MM.1S (cell line): ENCODE results near the gene PDIA3.

Experiments
- DNase-seq: peaks from one replicate; pipeline ENCODE4 v3.0.0-alpha.2; 2015
- H2AFZ ChIP-seq: fragments of 300-600 bp; sonication (generic); 2 replicates; pipeline ENCODE4 v1.6.0; 2016; ENCODE audit warnings: antibody characterized with exemption, low read length
- H3F3A ChIP-seq: fragments of 300-600 bp; sonication (generic); 2 replicates; pipeline ENCODE4 v1.6.1; 2016; ENCODE audit warnings: mild to moderate bottlenecking, antibody characterized with exemption, low read length, moderate library complexity, mixed read lengths; ENCODE audit not compliant: insufficient read depth
- H3K27ac ChIP-seq: fragments of 300-600 bp; sonication (generic); 2 replicates; pipeline ENCODE4 v1.5.1; 2016; ENCODE audit warnings: mild to moderate bottlenecking, low read length
- H3K27me3 ChIP-seq: fragments of 300-600 bp; sonication (generic); replicated peaks from 2 replicates; pipeline ENCODE4 v1.6.0; 2016; ENCODE audit warnings: low read length; ENCODE audit not compliant: insufficient read depth
- H3K36me3 ChIP-seq: fragments of 300-600 bp; sonication (generic); replicated peaks from 2 replicates; pipeline ENCODE4 v1.6.1; 2016; ENCODE audit warnings: mild to moderate bottlenecking, low read length, mixed read lengths; ENCODE audit not compliant: insufficient read depth
- H3K4me1 ChIP-seq: fragments of 300-600 bp; sonication (generic); 2 replicates; pipeline ENCODE4 v1.6.1; 2016; ENCODE audit warnings: low read length, mixed read lengths
- H3K4me2 ChIP-seq: fragments of 300-600 bp; sonication (generic); 2 replicates; pipeline ENCODE4 v1.6.0; 2016; ENCODE audit warnings: low read depth, low read length
- H3K4me3 ChIP-seq: fragments of 300-600 bp; sonication (generic); 2 replicates; pipeline ENCODE4 v1.5.1; 2016; ENCODE audit warnings: low read length, mixed read lengths
- H3K79me2 ChIP-seq: fragments of 300-600 bp; sonication (generic); 2 replicates; pipeline ENCODE4 v1.6.1; 2016; ENCODE audit warnings: mixed run types, low read length, mixed read lengths
- H3K9ac ChIP-seq: fragments of 300-600 bp; sonication (generic); 2 replicates; pipeline ENCODE4 v1.6.1; 2016; ENCODE audit warnings: low read length, mixed read lengths
- H3K9me2 ChIP-seq: fragments of 300-600 bp; sonication (generic); replicated peaks from 2 replicates; pipeline ENCODE4 v1.6.1; 2016; ENCODE audit warnings: mild to moderate bottlenecking, low read length, mixed read lengths; ENCODE audit not compliant: insufficient read depth
- H3K9me3 ChIP-seq: fragments of 300-600 bp; sonication (generic); replicated peaks from 2 replicates; pipeline ENCODE4 v1.6.1; 2016; ENCODE audit warnings: mild to moderate bottlenecking, low read length, mixed read lengths; ENCODE audit not compliant: insufficient read depth
- H4K20me1 ChIP-seq: fragments of 300-600 bp; sonication (generic); 2 replicates; pipeline ENCODE4 v1.6.1; 2016; ENCODE audit warnings: mild to moderate bottlenecking, low read length, moderate library complexity, mixed read lengths; ENCODE audit not compliant: insufficient read depth
- CTCF ChIP-seq: fragments of 300-600 bp; sonication (generic); IDR thresholded peaks from 2 replicates; pipeline ENCODE4 v1.5.1; 2016; ENCODE audit warnings: antibody characterized with exemption, low read length, mixed read lengths
- EZH2 ChIP-seq: fragments of 300-600 bp; sonication (generic); optimal IDR thresholded peaks from 2 replicates; pipeline ENCODE3; 2017; ENCODE audit warnings: low read depth, mild to moderate bottlenecking, antibody characterized with exemption, low read length, mixed read lengths
- EZH2phosphoT487 ChIP-seq: fragments of 300-600 bp; sonication (generic); IDR thresholded peaks from 2 replicates; pipeline ENCODE4 v1.6.1; 2018; ENCODE audit warnings: antibody characterized with exemption, low read length

Gene PDIA3

GRCh38 chr15:43771816-43772215 lies 25.6 kb downstream of the PDIA3 start:
- no peak for DNase-seq
- H3K36me3 ChIP-seq = peaks cover 12% of the 10 kb centered on the region
- no peaks in the 10 kb centered on the region for H3K79me2 ChIP-seq

GRCh38 chr15:43772624-43773023 lies 26.4 kb downstream of the PDIA3 start:
- Histone ChIP-seq H3K4me2 (no peak overlapping the region), H3K4me1 (peaks cover 2% of the 10 kb centered on the region; the same call in 1 of the 2 replicates), H3K4me3 (no peak overlapping the region), H3K27ac (no peak overlapping the region), H3K9me2 (no peaks in the 10 kb centered on the region), H3K27me3 (no peaks in the 10 kb centered on the region), H4K20me1 (no peaks in the 10 kb centered on the region; the same call in 1 of the 2 replicates), H2AFZ (no peak overlapping the region), H3K9ac (no peak overlapping the region), H3F3A (peaks cover 16% of the 10 kb centered on the region; the same call in 1 of the 2 replicates), H3K36me3 (peaks cover 12% of the 10 kb centered on the region), H3K9me3 (no peaks in the 10 kb centered on the region), H3K79me2 (no peaks in the 10 kb centered on the region)
- DNase-seq = no peak
- TF ChIP-seq EZH2phosphoT487 (no peak), EZH2 (no peak), CTCF (no peak)

More at GRCh38 chr15:43771816-43772215, 25.6 kb downstream of the PDIA3 start:
- Histone ChIP-seq H3K9ac (no peak overlapping the region), H3K4me3 (no peak overlapping the region), H4K20me1 (no peaks in the 10 kb centered on the region; the same call in 1 of the 2 replicates), H3K27ac (no peak overlapping the region), H3K9me3 (no peaks in the 10 kb centered on the region), H3K9me2 (no peaks in the 10 kb centered on the region), H3K27me3 (no peaks in the 10 kb centered on the region), H3K4me1 (no peaks in the 10 kb centered on the region), H2AFZ (no peak overlapping the region), H3K4me2 (no peak overlapping the region), H3F3A (peaks cover 16% of the 10 kb centered on the region; the same call in 1 of the 2 replicates)
- TF ChIP-seq EZH2phosphoT487 = no peak
- no peak for TF ChIP-seq CTCF
- TF ChIP-seq EZH2 = no peak

- Histone ChIP-seq H3K4me3 (no peak overlapping the region), H3K27ac (no peak overlapping the region), H3K79me2 (no peaks in the 10 kb centered on the region), H4K20me1 (no peaks in the 10 kb centered on the region; the same call in 1 of the 2 replicates), H3F3A (peaks cover 16% of the 10 kb centered on the region; the same call in 1 of the 2 replicates), H3K27me3 (peaks cover 9% of the 10 kb centered on the region), H3K4me2 (no peak overlapping the region), H2AFZ (no peak overlapping the region), H3K9me2 (no peaks in the 10 kb centered on the region), H3K9ac (no peak overlapping the region), H3K9me3 (no peaks in the 10 kb centered on the region), H3K36me3 (peaks cover 12% of the 10 kb centered on the region), H3K4me1 (peaks cover 3% of the 10 kb centered on the region; the same call in 1 of the 2 replicates)
- TF ChIP-seq EZH2phosphoT487 = no peak
- TF ChIP-seq EZH2 = no peak
- no peak for DNase-seq
Observed at GRCh38 chr15:43774062-43774461, 27.8 kb downstream of the PDIA3 start.

GRCh38 chr15:43775411-43775965 lies 29.2 kb downstream of the PDIA3 start:
- Histone ChIP-seq H3K4me3 (no peak overlapping the region), H3K36me3 (peaks cover 9% of the 10 kb centered on the region), H3K27me3 (peaks cover 21% of the 10 kb centered on the region), H4K20me1 (no peaks in the 10 kb centered on the region; the same call in 1 of the 2 replicates), H3K79me2 (no peaks in the 10 kb centered on the region), H3K9me3 (no peaks in the 10 kb centered on the region), H3K9me2 (no peaks in the 10 kb centered on the region), H3K4me1 (peaks cover 3% of the 10 kb centered on the region; the same call in 1 of the 2 replicates), H3K27ac (no peak overlapping the region), H3K4me2 (no peak overlapping the region), H3F3A (peaks cover 16% of the 10 kb centered on the region; the same call in 1 of the 2 replicates), H3K9ac (no peak overlapping the region), H2AFZ (no peak overlapping the region)
- no peak for DNase-seq
- peak; percentile 17; the same call in 1 of the 2 replicates for TF ChIP-seq CTCF
- TF ChIP-seq EZH2 = no peak
